Stimulated activated CD4-positive, alpha-beta T cell treated with anti-CD3 and anti-CD28 coated beads, Interleukin-15, amount 100 ng/mL, for 24 hours (primary cell): ENCODE results near the gene RSPO1.
A peak's percentile ranks its signal among the peaks of the same experiment; 100 is the strongest.
"Not testable (repeated sequence)": the region's sequence is repeated elsewhere in the genome, so short reads cannot be mapped to it uniquely, and the experiment has no call there.

ENCODE experiments used
- DNase-seq: peaks from one replicate; pipeline ENCODE4 v3.0.0-alpha.2; 2020

The RSPO1 gene, protein sequence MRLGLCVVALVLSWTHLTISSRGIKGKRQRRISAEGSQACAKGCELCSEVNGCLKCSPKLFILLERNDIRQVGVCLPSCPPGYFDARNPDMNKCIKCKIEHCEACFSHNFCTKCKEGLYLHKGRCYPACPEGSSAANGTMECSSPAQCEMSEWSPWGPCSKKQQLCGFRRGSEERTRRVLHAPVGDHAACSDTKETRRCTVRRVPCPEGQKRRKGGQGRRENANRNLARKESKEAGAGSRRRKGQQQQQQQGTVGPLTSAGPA

DNA sequence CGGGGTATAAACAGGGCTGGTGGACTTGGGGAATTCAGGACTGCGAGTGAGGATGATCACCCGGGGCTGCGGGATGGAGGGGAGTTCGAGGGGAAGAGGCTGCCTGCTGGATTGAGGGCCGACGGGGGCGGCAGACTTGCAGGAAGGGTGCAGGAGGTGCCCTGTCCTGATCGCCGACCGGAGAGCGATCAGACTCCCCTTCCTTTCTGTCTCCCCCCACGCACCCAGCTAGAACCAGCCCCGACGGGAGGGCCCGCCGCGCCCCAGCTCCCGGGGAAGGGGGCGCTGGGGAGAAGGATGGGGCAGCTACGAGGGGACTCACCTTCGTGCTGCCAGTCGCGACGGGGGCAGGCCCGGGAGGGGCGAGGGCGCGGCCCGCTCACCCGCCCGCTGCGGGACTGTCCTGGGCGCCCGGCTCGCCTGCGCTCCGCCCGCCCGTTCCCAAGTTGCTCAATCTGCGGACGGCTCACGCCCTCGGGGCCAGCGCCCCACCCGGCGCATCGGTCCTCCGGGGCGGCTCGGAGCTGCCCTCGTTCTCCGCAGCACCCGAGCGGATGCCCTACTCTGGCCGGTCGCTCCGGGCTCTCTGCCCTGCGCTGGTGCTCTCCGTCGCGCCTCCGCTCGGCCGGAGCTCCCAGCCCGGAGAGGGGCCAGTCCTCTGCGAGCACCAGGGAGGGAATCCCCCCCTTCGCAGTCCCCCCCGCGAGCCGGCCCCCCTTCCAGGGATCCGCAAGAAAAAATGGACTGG is at the start of gene RSPO1:
TSS of gene RSPO1 (minus strand) at position 649 of the 748 bp plus-strand sequence. CDS start 5,231 bp downstream, outside the sequence.
- DNase-seq = peak; percentile 15

DNA sequence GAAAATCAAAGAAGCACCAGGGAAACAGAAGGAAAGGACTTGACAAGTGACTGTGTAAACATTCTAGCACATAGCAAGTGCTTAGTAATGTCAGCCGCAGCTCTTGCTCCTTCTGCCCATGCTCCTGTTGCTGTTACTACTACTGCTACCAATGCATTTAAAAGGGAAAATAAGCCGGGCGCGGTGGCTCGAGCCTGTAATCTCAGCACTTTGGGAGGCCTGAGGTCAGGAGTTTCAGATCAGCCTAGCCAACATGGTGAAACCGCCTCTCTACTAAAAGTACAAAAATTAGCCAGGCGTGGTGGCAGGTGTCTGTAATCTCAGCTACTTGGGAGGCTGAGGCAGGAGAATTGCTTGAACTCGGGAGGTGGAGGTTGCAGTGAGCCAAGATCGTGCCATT is 49.5 kb upstream of the RSPO1 start:
- DNase-seq = not testable (repeated sequence)

DNA sequence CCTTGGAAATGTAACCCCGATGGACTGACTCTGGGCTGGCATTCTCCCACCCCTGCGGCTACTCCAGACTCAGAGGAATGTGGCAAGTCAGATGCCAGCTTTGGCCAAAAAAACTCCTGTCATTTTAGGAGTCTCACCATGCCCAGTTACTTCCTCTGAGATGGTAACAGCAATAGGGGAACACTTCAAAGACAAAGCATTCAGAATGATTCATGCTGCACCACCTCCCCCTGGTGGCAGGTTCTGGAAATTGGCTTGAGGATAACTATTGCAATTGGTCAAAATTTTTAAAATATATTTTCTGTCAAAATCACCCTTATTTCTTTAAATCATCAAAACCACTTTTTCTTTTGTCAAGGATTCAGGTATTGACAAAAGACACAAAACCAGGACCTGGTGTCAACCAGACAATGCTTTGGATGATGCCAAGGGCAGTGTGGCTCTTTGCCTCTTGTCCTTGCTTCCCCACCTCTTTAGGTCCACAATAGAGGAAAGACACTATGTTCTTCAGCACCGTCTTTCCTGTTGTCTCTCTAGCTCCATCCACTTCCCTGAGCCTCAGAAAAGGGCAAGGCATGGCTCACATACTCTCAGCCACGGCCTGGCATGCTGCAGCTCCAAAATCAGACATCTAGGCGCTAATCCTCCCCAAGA is 47.8 kb upstream of the RSPO1 start:
- DNase-seq = peak; percentile 85

DNA sequence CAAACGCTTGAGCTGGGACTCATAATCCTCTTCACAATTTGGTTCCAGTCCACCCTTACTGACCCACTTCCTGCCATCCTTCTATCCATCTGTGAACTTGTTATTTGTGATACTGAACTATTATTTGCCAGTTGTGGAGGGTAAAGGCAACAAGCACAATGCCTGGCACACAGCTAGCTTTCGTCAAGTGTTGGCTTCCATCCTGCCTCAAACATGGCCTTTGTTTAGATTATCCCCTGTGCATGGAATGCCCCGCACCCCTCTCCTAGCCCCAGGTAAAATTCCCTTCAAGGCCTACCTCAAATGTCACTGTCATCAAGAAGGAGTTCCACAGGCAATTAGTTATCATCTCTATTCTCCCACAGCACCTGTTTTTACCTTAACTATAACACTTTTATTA is 46.2 kb upstream of the RSPO1 start:
- no peak for DNase-seq

DNA sequence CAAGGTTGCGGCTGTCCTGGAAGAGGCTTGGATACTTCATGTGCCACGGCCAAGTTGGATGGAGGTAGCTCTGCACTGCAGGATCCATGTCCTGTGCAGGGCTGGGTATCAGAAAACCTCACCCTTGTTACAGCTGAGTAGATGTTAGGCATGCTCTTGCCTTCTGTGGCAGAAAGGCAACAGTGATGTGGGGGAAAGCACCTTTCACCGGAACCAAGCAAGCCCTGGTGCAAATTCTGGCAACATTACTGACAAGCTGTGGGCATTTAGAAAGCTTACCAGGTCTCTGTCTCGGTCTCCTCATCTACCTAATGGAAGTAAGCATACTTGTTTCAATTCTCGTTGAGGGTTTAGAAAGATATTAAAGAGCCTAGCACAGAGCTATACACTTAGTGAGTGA is 43.1 kb upstream of the RSPO1 start:
- no peak for DNase-seq

DNA sequence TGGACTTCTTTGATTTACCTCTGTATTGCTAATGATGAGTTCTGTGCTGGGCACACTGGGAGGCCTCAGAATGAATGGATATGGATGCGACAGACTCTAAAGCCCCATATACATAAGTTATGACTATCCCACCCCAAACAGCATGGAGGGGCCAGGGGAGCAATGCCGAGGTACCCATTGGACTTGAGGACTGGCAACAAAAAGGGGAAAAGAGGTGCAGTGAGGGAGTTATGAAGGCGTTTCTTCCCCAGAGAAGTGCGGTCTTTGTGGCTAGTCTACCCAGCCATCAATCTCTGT is 42.4 kb upstream of the RSPO1 start:
- no peak for DNase-seq

DNA sequence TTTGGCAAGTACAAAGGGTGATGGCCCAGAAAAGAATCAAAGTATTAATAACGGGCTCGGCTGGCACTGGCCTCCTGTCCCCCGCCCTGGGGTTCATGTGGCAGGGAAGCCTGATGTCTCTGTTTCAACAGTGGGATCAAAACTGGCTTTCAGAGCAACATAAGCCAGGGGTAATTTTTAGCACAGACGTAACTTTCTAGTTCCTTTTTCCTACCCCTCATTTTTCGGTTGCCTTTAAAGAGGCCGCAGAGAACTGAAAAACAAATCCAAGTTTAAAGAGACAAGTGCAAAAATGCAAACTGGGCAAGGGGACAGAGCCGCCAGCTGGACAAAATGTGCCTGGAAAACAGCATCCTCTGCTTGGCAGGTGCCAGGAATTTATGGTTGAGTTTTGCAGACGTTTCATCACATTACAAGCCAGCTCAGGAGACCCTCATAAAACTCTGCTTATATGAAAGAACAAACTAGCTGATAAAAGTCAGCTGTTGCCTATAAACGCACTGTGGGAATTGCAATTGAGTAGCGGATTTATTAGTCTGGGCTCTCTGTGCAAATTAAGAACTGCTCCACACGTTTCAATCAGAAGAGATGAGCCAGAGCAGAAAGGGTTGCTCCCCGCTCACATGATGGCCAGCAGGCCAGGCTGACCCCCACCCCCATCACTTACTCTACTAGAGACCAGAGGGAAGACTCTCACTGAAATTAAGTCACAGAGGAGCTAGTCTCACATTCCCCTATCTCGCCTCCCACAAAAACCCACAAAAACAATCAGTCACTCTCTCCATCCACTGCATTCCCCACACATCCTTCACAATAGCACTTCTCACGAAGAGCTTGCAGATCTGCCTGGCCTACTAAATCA is 41.8 kb upstream of the RSPO1 start:
- DNase-seq = no peak

DNA sequence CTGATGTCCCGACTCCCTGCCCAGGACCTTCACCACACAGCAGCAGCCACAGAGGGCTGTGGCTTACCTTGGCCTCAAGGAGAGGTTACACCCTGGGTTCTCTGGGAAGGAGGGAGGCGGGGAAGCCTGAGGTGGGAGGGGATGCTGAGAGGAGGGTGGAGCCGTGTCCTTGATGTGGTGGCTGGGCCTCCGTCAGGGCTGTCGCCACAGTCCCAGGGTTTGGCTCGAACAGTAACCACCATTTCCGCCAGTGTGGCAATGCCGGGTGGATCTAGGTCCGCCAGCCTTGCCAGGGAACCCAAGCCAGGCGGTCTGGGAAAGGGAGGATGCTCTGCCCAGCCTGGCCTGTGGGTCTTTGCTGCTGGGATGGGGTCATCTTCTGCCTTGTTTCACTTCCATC is 39.2 kb upstream of the RSPO1 start:
- DNase-seq = peak; percentile 84

DNA sequence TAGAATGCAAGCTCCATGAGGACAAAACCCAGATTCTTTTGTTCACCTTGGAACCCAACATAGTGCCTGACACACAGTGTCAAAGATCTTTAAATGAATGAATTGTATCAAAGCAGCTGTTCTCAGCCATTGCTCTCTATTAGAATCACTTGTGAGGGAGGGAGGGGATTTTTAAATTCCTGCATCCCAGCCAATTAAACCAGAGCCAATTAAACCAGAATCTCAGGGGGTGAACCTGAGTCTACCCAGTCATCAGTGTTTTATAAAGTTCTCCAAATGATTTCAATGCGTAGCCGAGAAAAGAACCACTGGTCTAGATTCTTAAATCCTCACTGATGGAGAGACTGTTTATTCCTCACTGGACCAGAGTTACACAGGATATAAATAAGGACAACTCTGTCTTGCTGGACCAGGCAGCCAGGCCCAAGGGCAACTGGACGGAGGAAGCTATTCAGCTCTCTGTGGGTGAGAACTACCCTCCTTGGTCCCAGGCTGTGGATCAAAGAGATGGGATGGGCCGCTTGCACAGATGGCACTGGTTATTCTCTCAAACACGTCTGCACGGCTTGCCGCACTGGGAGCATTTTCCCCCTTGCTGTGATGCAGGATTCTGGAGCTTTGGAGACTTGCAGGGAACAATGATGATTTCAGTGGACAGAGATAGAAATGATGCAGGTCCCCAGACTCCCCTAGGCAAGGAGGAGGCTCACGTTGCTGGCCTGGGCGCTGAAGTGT is 37.6 kb upstream of the RSPO1 start:
- DNase-seq = no peak

DNA sequence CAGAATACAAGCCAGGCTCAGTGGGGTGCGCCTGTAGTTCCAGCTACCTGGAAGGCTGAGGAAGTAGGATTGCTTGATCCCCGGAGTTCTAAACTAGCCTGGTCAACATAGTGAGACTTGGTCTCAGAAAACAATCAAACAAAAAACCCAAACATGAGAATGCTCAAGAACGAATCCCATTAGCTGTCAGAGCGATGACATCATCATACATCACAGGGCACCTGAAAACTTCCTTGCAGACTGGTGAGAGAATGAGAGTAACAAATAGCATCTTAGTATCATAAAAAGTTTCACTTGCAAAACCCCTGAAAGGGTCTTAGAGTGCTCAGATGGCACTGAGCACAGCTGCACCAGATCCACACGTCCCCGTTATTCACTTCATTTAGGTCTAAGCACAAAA is 36.6 kb upstream of the RSPO1 start:
- DNase-seq = no peak

DNA sequence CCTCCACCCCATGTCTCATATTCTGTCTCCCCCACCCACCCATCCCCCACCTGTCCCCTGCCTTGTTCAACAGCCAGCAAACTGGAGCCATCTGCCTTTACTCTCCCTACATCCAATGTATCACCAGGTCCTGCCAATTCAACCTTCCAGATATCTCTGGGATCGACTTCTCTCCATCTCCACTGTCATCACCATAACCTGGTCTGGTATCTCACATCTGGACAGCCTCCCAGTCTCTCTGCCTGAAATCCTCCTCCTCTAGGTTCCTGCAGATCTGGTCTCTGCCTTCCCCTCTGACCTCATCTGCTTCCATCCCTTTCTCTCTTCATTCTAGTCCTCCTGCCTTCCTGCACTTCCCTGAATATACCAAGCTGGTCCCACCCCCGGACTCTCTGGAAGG is 35.4 kb upstream of the RSPO1 start:
- no peak for DNase-seq

DNA sequence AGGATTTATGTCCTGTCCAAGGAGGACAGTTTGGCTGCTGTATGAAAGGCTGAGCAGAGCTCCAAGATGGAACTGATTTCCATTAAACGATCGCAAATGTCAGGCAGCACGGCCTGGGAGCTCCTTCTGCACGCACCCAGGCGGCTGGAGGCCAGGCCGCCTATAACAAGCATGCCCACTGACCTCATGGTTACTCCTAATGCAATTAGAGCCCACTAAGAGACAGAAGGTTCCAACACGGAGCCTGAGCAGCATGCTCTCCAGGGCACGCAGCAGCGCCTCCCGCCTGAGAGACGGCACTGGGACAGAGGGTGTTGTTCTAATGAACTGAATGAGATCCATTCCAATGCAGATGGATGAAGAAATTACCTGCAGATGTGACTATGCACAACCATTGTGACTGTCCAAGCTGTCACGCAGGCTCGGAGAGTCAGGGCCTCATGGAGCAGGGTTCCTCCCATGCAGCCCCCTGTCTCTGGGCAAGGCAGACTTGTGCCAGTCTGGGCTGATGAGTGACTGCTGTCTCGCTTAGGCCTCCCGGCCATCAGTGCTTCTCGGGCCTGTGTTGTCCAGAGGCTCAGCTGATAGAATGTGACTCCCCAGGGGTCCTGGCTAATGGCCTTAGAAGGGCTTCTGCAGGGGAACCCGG is 32.5 kb upstream of the RSPO1 start:
- DNase-seq = no peak

DNA sequence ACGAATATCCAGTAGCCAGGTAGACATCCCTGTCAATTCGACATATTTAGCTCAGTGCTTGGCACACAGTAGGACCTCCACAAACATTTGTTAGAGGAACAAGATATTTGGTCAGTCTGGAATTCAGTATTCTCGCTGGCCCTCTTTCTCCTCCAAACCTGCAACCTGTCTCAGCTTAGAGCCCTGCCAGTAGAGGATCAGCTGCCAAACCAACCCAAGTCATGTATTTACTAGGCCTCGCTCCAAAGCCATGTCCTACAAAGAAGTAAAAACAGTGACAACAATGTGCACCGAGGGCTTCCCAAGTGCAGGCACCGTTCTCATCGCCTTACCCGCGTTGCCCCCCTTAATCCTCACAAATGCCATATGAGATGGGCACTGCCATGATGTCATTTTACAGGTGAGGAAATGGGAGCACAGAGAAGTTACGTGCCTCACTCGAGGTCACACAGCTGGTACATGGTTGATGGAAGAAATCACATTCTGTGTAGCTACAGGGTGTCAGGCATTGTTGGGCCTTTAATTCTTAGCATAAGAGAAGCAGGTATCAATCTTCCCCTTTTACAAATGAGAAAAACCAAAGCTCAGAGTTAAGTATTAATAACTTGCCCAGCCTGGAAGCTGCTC is 31.7 kb upstream of the RSPO1 start:
- no peak for DNase-seq

DNA sequence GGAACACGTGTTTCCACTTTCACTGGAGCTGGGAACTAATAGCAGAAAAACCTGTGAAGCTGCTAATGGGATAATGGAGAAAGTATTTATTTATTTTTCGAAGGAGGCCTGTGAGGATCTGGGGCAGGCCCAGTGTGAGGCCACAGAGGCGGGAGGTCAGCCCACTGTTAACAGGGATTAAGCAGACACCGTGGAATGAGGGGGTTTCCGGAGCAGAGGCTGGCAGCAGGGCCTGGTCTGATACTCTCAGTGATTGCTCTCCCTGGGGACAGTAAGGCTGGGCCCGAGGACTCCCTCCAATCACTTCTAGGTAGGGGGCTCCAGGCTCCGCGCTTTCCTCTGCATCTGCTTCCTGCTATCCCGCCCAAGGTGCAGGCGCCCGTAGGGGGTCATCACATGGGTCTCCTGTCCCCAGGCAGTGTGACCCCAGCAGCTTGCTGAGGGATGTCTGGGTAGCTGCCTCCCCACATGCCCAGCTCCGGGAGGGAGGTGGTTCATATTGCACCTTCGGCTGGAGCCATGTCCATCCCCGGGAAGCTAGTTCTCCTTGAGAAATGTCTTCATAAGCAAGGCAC is 28.8 kb upstream of the RSPO1 start:
- no peak for DNase-seq

DNA sequence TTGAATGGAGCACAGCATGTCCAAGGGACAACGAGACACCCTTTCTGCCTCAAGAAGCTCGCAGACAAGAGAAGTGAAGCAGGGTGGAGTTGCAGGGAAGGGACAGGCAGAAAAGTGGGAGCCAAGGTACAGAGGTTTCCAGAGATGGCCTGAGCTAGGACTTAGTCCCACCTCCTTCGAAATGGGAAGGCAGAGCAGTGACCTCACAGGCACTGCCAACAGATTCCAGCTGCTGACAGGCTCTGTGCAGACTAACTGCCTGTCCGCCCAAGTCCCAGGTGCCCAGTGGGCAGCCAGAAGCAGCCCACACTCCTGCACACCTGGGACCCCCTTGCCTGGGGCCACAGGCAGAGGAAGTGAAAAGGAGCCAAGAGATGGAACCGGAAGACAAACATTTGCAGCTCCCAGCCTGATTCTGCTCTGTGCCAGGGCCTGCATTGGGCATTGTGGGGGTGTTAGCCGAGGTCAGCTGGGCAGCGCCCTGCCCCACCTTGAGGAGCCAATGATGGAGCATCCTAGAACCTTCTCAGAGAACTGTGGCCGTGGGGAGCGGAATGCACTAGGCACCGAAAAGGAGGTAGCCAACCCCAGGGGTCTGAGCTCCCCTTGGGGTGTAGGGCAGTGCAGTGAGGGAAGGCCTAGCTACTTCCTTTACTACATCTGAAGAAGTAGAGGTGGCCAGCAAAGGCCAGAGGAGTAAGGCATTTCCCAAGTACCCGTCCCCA is 27.5 kb upstream of the RSPO1 start:
- no peak for DNase-seq

DNA sequence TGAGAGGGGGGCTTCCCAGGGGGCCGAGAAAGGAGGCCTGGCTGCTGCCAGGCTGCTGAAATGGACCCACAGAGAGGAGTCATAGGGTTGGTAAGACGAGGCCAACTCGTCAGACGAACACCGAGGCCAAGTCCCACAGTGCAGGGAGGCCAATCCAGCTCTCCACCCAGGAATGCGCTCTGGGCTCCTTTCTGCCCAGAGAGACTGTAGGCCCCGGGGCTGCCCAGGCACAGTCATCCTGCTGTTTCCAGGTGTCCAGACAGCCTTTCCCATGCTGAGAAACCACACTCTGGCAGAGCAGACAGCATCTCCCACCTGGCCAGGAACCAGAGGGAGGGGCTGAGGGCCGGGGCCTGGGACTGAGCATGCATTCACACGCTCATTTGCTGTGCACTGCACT is 26.7 kb upstream of the RSPO1 start:
- DNase-seq = no peak

DNA sequence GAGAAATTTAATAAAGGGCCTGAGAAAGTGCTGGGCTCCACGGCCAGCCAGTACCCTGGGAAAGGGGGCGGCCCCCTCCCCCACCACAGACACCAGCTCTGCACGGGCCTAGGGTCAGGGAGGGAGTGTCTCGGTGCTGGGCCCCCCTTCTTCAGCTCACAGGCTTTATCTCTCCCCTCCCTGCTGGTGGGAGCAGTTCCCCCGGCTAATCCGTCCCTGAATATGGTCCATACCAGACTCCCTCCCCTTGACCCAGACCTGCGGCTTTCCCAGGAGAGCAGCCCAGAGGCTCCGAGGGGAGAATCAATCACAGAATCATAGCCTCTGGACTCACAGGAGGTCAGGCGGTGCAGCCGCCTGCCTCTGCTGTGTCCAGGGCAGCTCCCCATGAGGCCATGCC is 26.0 kb upstream of the RSPO1 start:
- DNase-seq = no peak

DNA sequence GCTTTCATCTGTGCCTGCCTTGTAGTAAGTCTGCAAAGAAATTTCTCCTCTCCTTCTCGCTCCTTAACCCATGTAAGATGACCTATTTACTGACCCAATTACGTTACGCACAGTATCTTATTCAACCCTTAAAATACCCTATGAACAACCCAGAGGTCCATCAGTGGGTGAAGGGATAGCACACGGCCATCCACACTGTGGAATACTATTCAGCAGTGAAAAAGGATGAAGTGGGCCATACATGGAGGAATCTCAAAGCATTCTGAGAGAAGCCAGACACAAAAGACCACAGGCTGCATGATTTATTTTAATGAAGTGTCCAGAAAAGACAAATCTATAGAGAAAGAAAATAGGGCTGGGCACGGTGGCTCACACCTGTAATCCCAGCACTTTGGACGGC is 23.8 kb upstream of the RSPO1 start:
- no peak for DNase-seq

DNA sequence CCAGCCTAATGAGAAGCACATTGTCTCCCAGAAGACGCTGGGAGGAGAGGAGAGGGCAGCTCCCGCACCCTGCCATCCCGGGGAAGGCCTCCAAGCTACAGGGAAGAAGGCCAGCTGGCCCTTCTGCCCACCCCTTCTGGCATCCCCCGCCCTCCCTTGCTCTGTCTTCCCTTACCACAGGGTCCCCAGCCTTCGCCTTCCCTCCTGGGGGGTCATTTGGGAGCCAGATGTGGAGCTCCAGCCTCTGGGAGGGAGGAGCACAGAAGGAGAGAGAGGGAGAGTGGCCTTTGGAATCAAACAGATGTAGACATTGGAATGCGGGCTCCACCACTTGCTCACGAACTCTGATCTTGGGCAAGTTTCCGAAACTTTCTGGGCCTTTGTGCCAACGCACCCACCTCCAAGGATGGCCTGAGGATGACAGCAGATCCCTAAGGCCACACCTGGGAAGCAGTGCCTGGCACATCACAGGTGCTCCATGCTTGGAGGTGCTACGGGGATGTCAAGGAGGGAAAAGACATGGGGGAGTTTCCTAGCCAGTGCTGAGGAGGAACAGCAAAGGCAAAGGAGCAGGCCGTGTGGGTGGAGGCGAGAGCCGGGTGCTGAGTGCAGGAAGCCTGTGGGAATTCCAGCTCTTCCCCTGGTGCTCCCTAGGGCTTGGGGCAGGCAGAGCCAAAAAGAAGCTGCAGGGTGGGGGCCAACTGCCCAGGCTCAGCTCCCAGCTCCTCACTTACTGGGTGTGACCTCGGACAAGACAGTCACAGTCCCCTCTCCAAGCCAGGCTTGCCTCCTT is 23.1 kb upstream of the RSPO1 start:
- DNase-seq = no peak

DNA sequence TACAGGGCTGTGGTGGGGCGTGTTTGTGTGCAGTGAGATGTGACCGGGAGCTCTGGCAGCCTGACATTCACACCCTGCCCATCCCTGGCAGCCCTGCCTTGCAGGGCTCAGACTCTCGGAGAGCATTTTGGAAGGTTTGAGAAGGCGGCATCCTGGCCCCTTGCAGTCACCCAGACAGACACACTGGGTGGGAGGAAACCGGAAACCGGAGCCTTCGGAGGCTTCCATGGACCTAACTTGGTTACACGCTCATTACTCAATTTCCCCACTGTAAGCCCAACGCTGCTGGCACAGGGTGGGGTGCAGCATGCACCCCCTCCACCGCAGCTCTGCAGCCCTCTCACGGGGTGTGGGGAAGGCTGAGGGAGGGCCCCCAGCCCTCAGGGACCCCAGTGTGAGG is 22.2 kb upstream of the RSPO1 start:
- DNase-seq = no peak
